ENCODE data around the gene PCSK4.

DNA sequence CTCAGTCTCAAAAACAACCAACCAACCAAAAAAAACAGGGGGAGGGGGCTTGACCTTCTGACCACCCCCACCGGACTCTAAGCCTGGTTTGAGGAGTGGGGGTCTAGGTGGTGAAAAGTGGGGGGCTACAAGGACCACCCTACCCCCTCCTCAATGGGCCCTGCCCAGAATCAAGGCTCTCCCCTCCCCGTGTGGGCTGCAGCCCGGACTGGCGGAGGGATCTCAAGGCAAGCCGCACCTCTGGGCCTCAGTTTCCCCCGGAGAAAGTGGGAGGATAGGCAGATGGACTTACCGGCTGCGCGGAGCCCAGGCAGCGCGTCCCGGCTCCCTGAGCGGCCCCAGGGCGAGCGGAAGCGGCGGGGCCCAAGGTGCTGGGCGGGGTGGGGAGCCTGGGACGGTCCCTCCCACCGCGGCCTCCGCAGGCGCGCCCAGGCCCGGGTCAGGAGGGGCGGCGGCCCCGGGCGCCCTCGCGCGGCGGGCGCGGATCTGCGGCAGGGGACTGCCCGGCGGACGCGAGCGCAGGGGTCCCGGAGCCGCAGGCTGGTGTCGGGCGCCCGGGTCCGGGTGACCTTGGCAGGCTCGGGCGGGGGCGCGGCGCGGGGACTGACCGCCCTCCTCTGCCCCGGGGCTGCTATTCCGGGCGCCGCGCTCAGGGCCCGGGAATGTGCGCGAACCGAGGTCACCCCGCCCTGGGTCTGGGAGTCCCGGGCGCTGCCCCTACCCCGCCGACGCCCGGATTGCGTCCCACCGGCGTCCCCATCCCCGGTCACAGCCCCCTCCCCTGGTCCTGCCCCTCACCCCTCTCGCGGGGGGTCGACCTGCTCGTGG, 22.7 kb upstream of the PCSK4 start, which contains the start of gene ADAMTSL5:
- no peak for TF ChIP-seq SP1 (IDR thresholded peaks at IDR 0.05)
- TF ChIP-seq ZNF384 (IDR thresholded peaks at IDR 0.05) = no peak
- no peak for TF ChIP-seq TARDBP (IDR thresholded peaks at IDR 0.05)
- TF ChIP-seq FOXK2 (IDR thresholded peaks at IDR 0.05) = no peak
- TF ChIP-seq BHLHE40 (IDR thresholded peaks at IDR 0.05; ENCODE audit: borderline replicate concordance) = no peak
